Hepatocyte (in vitro differentiated cells): ENCODE results near the gene SSU72.
"Not testable (repeated sequence)": the region's sequence is repeated elsewhere in the genome, so short reads cannot be mapped to it uniquely, and the experiment has no call there.

ENCODE experiments used
- EZH2 ChIP-seq: fragments of 200-600 bp; sonication (generic); IDR thresholded peaks from 2 replicates; pipeline ENCODE4 v1.6.1; 2016; ENCODE audit warnings: antibody characterized with exemption, mild to moderate bottlenecking, borderline replicate concordance
- EZH2phosphoT487 ChIP-seq: fragments of 200-600 bp; sonication (generic); IDR thresholded peaks from one replicate; pipeline ENCODE4 v1.6.1; 2018; ENCODE audit warnings: antibody characterized with exemption, mild to moderate bottlenecking, low read depth, moderate library complexity; ENCODE audit not compliant: unreplicated experiment, severe bottlenecking
- TF ChIP-seq, protein P1 (sequence below): fragments of 200-600 bp; sonication (generic); IDR thresholded peaks from 2 replicates; pipeline ENCODE4 v1.5.1; 2016; ENCODE audit warnings: antibody characterized with exemption, mild to moderate bottlenecking; ENCODE audit not compliant: poor library complexity

DNA sequence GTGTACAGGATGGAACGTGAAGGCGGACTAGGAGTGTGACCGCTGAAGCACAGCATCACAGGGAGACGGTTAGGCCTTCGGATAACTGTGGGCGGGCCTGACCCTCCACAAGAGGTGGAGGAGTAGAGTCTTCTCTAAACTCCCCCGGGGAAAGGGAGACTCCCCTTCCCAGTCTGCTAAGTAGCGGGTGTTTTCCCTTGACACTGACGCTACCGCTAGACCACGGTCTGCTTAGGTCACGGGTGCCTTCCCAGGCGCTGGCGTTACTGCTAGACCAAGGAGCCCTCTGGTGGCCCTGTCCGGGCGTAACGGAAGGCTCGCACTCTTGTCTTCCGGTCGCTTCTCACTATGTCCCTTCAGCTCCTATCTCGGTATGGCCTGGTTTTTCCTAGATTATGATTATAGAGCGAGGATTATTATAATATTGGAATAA lies 69.3 kb downstream of the SSU72 start:
- TF ChIP-seq, protein P1, sequence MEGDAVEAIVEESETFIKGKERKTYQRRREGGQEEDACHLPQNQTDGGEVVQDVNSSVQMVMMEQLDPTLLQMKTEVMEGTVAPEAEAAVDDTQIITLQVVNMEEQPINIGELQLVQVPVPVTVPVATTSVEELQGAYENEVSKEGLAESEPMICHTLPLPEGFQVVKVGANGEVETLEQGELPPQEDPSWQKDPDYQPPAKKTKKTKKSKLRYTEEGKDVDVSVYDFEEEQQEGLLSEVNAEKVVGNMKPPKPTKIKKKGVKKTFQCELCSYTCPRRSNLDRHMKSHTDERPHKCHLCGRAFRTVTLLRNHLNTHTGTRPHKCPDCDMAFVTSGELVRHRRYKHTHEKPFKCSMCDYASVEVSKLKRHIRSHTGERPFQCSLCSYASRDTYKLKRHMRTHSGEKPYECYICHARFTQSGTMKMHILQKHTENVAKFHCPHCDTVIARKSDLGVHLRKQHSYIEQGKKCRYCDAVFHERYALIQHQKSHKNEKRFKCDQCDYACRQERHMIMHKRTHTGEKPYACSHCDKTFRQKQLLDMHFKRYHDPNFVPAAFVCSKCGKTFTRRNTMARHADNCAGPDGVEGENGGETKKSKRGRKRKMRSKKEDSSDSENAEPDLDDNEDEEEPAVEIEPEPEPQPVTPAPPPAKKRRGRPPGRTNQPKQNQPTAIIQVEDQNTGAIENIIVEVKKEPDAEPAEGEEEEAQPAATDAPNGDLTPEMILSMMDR = peak; percentile 43
- TF ChIP-seq EZH2phosphoT487, EZH2: not testable (repeated sequence)
